GM13977 (cell line): ENCODE data around the gene EDN2.

Source experiments
- DNase-seq: peaks from one replicate; pipeline ENCODE4 v3.0.0; 2012; ENCODE audit warnings: low spot score
- CTCF ChIP-seq: IDR thresholded peaks from 2 replicates; pipeline ENCODE4 v1.5.1; 2012; ENCODE audit warnings: mild to moderate bottlenecking, control low read depth; ENCODE audit not compliant: insufficient read depth; ENCODE audit errors: extremely low read depth, missing control alignments
- in situ Hi-C: fragments of 300-500 bp; cut with MboI; formaldehyde crosslinking; loops from one replicate; pipeline ENCODE4 v1.12.0; 2022; ENCODE audit warnings: low sequenced_read_pairs, low pct_unique_long_range_greater_than_20kb, mixed read lengths, inconsistent platforms; ENCODE audit not compliant: unreplicated experiment

The EDN2 gene

GRCh38 chr1:41486053-41486370 lies 1.5 kb upstream of the EDN2 start:
- no peak for DNase-seq
- no peak for TF ChIP-seq CTCF
- in situ Hi-C loops: no loop called here

- no peak for TF ChIP-seq CTCF
- in situ Hi-C loops: no loop called here
- no peak for DNase-seq
These were observed 1.1 kb upstream of the EDN2 start for GRCh38 chr1:41485605-41486004.

GRCh38 chr1:41483960-41484401 lies 502 bp downstream of the EDN2 start:
- in situ Hi-C loops: no loop called here
- no peak for DNase-seq
- TF ChIP-seq CTCF: no peak

GRCh38 chr1:41483001-41483850 lies 1.3 kb downstream of the EDN2 start:
- no peak for DNase-seq
- no peak for TF ChIP-seq CTCF
- in situ Hi-C loops: no loop called here

GRCh38 chr1:41482001-41482765 lies 2.3 kb downstream of the EDN2 start:
- no peak for TF ChIP-seq CTCF
- in situ Hi-C loops: no loop called here
- no peak for DNase-seq

- TF ChIP-seq CTCF: no peak
- in situ Hi-C loops: no loop called here
- DNase-seq: no peak
These were observed 3.2 kb downstream of the EDN2 start for GRCh38 chr1:41481109-41481775.
